GM04503 (cell line): ENCODE measurements around the gene POLH.

Experiments used
- DNase-seq: peaks from one replicate; pipeline ENCODE4 v3.0.0-alpha.2; 2012; ENCODE audit warnings: low read depth

Gene POLH

DNA sequence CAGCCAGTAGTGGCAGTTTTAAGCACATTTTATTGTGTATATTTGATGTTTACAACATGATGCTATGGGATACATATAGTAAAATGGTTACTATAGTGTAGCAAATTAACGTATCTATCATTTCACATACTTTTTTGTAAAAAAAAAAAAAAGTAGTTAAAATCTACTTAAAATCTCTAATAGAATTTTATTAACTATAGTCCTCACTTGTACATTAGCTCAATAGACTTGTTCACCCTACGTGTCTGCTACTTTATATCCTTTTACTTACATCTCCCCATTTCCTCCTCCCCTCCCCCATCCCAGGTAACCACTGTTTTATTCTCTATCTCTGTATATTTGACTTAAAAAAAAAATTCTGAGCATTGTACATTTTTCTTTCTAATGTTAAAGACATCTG, 30.0 kb downstream of the POLH start:
- no peak for DNase-seq

DNA sequence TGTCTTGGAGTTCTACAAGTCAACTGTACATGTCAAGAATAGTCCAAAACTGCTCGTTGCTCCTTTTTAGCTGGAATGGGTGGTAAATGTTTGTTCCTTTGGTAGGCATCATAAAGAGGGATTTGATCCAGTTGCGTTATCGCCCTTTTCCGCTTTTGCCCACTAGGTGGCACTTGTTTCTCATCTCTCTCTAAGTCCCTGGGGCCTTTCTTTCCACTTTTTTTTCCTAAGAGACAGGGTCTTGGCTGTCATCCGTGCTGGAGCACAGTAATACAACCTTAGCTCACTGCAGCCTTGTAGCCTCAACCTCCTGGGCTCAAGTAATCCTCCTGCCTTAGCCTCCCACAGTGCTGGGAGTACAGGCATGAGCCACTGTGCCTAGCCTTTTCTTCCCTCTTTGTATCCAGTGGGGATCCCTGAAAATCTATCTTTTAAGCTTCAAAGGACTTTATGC, 32.4 kb downstream of the POLH start:
- peak; percentile 30 for DNase-seq

DNA sequence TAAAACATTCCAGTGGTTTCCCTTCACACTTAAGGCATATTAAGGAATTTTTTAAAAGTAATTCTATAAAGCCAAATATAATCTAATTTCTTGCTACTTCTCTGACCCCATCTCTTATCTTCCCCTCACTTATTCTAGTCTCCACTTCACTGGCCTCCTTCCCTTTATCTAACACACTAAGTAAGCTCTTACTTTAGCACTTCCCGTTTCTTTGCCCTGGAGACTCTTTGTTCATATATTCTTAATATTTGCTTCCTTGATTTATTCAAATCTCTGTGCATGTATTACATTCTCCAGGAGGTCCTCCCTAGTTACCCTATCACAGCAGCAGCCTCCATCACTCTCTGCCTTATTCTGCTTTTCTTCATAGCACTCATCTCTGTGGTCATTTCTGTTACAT, 32.8 kb downstream of the POLH start:
- no peak for DNase-seq

- no peak for DNase-seq
Measured at GRCh38 chr6:43609402-43609801, 33.4 kb downstream of the POLH start.

DNA sequence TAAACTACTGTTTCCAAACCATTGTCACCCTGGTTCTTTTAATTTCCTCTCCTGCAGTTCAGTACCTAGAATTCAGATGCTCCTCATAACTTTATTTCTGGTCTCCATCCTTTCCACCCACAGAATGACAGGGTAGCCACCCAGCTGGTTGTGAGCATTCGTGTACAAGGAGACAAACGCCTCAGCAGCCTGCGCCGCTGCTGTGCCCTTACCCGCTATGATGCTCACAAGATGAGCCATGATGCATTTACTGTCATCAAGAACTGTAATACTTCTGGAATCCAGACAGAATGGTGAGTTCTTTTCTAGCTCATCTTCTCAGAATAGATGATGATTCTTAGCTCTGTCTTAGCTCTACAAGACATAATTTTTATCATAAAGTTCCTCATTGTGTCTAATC, 34.4 kb downstream of the POLH start:
- DNase-seq, result no peak

- no peak for DNase-seq
Measured at GRCh38 chr6:43613721-43614395, 37.9 kb downstream of the POLH start.

- no peak for DNase-seq
Measured at GRCh38 chr6:43614396-43614730, 38.4 kb downstream of the POLH start.

DNA sequence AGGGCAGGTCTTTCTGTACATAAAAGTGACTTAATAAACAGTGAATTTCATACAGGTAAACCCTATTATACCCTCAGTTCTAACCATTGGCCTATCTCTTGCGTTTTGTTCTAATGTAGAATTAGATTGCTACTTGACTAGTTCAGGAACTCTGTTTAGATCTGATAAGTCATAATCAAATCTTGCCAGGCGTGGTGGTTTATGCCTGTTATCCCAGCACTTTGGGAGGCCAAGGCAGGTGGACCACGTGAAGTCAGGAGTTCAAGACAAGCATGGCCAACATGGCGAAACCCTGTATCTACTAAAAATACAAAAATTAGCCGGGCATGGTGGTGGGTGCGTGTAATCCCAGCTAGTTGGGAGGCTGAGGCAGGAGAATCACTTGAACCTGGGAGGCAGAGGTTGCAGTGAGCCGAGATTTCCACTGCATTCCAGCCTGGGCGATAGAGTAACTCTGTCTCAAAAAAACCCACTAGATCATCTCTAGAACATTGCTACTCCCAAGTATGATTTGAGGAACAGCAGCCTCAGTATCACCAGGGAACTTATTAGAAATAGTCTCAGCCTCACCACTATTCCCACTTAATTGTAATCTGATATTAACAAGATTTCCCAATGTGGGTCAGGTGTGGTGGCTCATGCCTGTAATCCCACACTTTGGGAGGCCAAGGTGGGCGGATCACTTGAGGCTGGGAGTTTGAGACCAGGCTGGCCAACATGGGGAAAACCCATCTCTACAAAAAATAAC, 40.9 kb downstream of the POLH start:
- DNase-seq, result no peak

GRCh38 chr6:43621078-43621835, 45.3 kb downstream of the POLH start:
- no peak for DNase-seq

- DNase-seq, result no peak
Measured at GRCh38 chr6:43621836-43622180, 45.8 kb downstream of the POLH start.

GRCh38 chr6:43622541-43622940, 46.6 kb downstream of the POLH start:
- DNase-seq, result no peak

DNA sequence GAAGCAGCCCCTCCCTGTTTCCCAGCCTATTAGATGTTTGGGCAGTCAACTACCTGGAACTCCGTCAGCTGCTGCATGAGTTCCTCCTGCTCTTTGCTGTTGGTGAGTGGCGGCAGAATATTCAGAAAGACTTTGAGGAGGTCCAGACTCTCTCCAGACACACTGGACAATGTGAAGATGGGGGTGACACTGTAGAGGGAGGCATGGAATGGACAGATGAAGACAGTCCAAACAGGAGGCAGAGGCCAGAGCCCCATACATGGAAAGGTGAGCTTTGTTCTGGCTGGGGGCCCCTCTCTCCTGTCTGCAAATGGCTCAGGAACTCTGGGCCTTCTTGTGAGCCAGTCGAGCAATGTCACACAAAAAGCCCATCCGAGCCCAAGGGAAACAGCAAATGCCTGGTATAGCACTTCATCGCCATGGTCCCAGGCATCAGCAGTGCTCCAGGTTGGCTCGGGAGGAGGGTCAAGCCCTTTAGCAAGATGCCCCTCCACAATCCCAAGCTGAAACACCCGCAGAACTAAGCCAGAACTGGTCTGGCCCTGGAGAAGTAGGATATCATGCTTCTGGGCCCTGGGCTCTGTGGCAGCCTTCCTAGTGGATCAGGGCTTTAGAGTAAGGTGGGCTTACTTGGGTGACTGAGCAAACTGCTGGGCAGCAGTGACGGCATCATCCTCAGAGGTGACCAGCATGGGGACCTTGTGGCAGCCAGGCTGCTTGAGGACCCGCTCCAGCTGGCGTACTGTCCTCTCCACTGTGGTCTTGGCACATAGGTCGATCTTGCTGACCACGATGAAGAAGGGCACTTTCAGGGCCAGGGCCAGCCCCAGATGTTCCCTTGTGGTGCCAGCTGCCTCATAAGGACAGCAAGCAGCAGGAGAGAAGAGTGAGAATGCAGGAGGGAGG, 48.1 kb downstream of the POLH start:
- no peak for DNase-seq

GRCh38 chr6:43624786-43625288, 48.9 kb downstream of the POLH start:
- no peak for DNase-seq

DNA sequence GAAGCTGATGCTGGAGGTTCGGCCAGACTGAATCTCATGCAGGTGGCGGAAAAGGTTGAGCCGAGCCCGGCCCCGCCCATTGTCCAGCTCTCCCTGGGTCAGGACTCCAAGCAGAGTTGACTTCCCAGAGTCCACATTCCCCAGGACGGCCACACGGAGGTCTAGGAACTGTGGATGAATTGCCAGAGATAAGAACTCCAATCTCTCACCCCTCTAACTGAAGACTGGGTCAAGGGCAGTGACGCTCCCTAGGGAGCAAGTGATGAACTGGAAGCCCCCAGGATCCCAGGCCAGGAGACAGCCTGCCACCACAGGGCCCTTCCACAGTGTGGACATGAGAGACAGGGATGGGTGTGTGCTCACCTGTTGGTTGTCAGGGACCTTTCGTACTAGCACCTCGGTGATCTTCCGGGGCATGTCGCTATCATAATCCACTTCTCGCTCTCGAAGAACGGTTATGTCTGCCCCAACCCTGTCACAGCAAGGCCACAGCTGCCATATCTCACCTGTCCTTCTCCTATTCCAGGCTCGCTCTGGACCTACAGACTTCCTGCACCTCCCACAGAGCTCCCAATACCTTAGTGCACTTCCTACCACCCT, 49.5 kb downstream of the POLH start:
- no peak for DNase-seq

DNA sequence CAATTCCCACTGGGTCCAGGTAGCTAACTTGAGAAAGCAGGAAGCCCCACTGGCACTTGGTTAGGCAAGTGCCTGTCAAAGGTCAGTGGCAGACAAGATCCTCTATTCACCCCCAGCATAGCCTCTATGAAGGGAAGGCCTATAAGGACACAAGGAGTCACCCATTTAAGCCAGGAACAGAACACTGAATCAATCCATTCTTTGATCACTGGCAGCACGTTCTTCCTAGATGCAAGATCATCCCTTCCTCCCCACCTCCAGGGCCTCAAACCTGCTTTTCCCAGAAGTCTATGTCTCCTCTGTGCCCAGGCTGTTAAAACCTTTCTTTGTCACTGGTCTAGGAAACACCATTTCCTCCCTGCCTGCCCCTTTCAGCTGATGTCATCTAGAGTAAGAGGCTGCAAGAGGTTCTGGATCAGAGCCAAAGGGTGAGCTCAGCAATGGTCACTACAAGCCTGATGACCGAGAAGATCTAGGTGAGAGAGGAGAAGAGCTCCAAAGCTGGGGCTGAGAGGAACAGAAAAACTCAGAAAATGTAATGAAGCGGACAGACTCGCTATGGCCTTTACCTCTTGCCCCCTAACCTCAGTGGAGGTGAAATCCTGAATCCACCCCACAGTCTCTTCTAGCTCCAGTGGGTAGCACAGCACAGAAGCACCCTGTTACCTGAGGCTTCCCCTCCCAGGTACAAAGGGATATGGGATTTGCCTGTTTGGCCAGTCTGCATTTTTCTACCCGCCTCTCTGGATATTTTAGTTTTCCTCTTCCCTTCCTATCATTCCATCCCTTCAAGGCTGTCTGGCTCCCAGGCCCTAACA, 51.2 kb downstream of the POLH start:
- peak; percentile 86 for DNase-seq

- DNase-seq, result no peak
Measured at GRCh38 chr6:43628393-43629103, 52.6 kb downstream of the POLH start.

DNA sequence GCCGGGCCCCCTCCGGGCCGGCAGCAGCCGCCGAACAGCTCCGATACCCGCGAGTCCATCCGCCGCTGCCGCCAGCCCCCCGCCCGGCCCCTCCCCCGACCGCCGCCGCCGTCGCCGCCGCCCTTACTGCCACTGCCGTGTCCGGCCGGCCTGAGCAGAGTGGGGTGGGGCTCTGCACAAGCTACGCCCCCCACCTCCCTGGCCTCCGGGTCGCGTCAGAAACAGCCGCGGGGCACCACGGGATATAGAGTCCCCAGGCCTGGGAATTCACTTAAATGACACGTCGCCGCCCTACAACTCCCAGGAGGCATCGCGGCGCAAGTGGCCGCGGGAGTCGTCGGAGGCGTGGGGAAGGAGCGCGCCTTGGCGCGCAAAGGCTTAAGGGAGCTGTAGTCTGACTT, 53.1 kb downstream of the POLH start, which contains the start of gene GTPBP2:
Gene GTPBP2 (minus strand): TSS at position 161 of the 401 bp plus-strand sequence. CDS start 102 bp downstream, at position 59.
- peak; percentile 92 for DNase-seq

DNA sequence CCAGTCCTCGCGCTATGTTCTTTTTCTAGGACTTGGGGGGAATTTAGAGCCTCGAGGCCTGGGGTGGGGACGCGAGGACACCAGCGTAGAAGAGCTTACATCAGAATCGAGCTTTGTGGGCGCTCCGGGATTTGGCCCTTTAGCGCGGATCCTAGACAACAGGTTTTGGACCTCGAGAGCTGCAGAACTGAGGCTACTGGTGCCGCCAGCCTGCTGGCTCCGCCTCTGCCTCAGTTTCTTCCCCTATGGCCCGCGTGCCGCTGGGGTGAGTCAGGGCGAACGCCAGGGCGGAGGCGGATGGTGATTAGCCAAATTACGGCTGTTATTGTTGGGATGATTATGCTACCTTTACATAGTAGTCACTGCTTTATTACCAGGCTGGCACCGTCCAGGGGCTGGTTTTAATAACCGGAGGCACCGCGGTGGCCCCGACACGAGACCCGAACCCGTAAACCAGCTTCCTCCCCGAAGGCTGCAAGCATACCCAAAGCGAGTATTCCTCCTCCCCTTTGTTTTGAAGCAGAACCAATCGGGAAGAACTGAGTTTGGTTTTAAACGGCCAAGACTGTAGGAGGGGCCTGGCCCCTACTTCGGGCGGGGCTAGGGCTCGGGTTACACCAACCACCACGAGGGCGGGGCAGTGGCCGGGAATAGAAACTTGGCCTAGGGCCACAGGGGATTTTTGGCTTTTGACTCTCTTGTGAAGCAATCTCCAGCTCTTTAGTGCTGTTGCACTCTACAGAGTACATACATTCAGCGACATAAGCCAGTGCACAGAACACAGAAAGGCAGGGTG, 53.7 kb downstream of the POLH start:
- DNase-seq, result peak; percentile 91
